Nephron (organoid): ENCODE measurements around the gene NEK11.
A peak's percentile ranks its signal among the peaks of the same experiment; 100 is the strongest.

Experiments used
- H3K27ac Mint-ChIP-seq, 3 experiments: 2 replicates each; pipeline ENCODE4 v1.8.0; 2020; ENCODE audit warnings: mixed read lengths in 3 of 3, mild to moderate bottlenecking in 2 of 3, moderate library complexity in 1 of 3
- H3K27me3 Mint-ChIP-seq: 2 replicates; pipeline ENCODE4 v1.8.0; 2021; ENCODE audit warnings: low read depth, mild to moderate bottlenecking, moderate library complexity, mixed read lengths
- H3K36me3 Mint-ChIP-seq: 2 replicates; pipeline ENCODE4 v1.8.0; 2020; ENCODE audit warnings: low read depth, mixed read lengths
- H3K4me1 Mint-ChIP-seq: 2 replicates; pipeline ENCODE4 v1.8.0; 2020; ENCODE audit warnings: mixed read lengths
- H3K4me3 Mint-ChIP-seq, 3 experiments: 2 replicates each; pipeline ENCODE4 v1.8.0; 2020; ENCODE audit warnings: mild to moderate bottlenecking in 3 of 3, mixed read lengths in 3 of 3, moderate library complexity in 2 of 3
- H3K9me3 Mint-ChIP-seq: 2 replicates; pipeline ENCODE4 v1.8.0; 2020; ENCODE audit warnings: mixed read lengths
- CTCF ChIP-seq, 3 experiments: fragments of 200-600 bp; sonication (generic); IDR thresholded peaks; one replicate each; pipeline ENCODE4 v1.5.0; 2021; ENCODE audit warnings: antibody characterized with exemption in 3 of 3; ENCODE audit not compliant: unreplicated experiment in 3 of 3

Gene NEK11

GRCh38 chr3:131047582-131047981 lies 20.9 kb downstream of the NEK11 start:
- Mint-ChIP-seq H3K9me3 (peaks cover 27% of the 10 kb centered on the region), H3K27ac (peak overlapping the region in 1 of 3 experiments; percentile 77), H3K4me3 (no peak overlapping the region), H3K4me1 (no peaks in the 10 kb centered on the region), H3K36me3 (peaks cover 13% of the 10 kb centered on the region), H3K27me3 (no peaks in the 10 kb centered on the region)
- TF ChIP-seq CTCF (IDR thresholded peaks at IDR 0.05; ENCODE audit: unreplicated experiment in 3 of 3): no peak

- no peaks in the 10 kb centered on the region for H3K4me1 Mint-ChIP-seq
- H3K27me3 Mint-ChIP-seq: no peaks in the 10 kb centered on the region
- no peak overlapping the region for H3K4me3 Mint-ChIP-seq
- peaks cover 27% of the 10 kb centered on the region for H3K9me3 Mint-ChIP-seq
- peaks cover 13% of the 10 kb centered on the region for H3K36me3 Mint-ChIP-seq
- no peak for TF ChIP-seq CTCF (IDR thresholded peaks at IDR 0.05; ENCODE audit: unreplicated experiment in 3 of 3)
- H3K27ac Mint-ChIP-seq: peak overlapping the region in 1 of 3 experiments; percentile 77
Measured at GRCh38 chr3:131048030-131048429, 21.4 kb downstream of the NEK11 start.

- no peak for TF ChIP-seq CTCF (IDR thresholded peaks at IDR 0.05; ENCODE audit: unreplicated experiment in 3 of 3)
- Mint-ChIP-seq H3K36me3 (peaks cover 5% of the 10 kb centered on the region), H3K9me3 (peaks cover 11% of the 10 kb centered on the region), H3K4me3 (no peak overlapping the region), H3K27me3 (no peaks in the 10 kb centered on the region), H3K4me1 (no peaks in the 10 kb centered on the region), H3K27ac (no peak overlapping the region)
Measured at GRCh38 chr3:131050001-131050400, 23.3 kb downstream of the NEK11 start.

GRCh38 chr3:131053043-131053859 lies 26.6 kb downstream of the NEK11 start:
- Mint-ChIP-seq H3K4me1 (no peaks in the 10 kb centered on the region), H3K4me3 (no peak overlapping the region), H3K9me3 (no peaks in the 10 kb centered on the region), H3K27me3 (no peaks in the 10 kb centered on the region), H3K36me3 (peaks cover 5% of the 10 kb centered on the region), H3K27ac (no peak overlapping the region)
- peak in 2 of 3 experiments; percentile 21 to 25 for TF ChIP-seq CTCF (IDR thresholded peaks at IDR 0.05; ENCODE audit: unreplicated experiment in 3 of 3)

GRCh38 chr3:131067983-131068382 lies 41.3 kb downstream of the NEK11 start:
- Mint-ChIP-seq H3K4me3 (no peak overlapping the region), H3K36me3 (no peaks in the 10 kb centered on the region)

More at GRCh38 chr3:131067983-131068382, 41.3 kb downstream of the NEK11 start:
- no peaks in the 10 kb centered on the region for H3K9me3 Mint-ChIP-seq
- H3K27ac Mint-ChIP-seq: no peak overlapping the region
- no peaks in the 10 kb centered on the region for H3K4me1 Mint-ChIP-seq
- TF ChIP-seq CTCF (IDR thresholded peaks at IDR 0.05; ENCODE audit: unreplicated experiment in 3 of 3): no peak
- H3K27me3 Mint-ChIP-seq: no peaks in the 10 kb centered on the region
